DMS 273 (cell line): ENCODE measurements around the gene ZSWIM8.
"Not testable (repeated sequence)": the region's sequence is repeated elsewhere in the genome, so short reads cannot be mapped to it uniquely, and the experiment has no call there.

Experiments
- DNase-seq: peaks from one replicate; lab custom pipeline; 2025; ENCODE audit not compliant: unreplicated experiment; lab: John Stamatoyannopoulos, UW

Gene ZSWIM8

DNA sequence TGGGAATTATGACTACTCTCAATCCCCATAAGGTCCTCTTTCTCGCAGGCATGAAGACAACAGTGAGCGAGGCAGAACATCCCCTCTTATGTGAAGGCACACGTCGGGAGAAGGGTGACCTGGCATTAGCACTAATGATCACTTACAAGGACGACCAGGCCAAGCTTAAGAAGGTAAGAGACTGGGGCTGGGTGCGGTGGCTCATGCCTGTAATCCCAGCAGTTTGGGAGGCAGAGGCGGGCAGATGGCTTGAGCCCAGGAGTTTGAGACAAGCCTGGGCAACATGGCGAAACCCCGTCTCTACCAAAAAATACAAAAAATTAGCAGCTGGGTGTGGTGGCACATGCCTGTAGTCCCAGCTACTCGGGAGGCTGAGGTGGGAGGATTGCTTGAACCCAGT is 10.1 kb downstream of the ZSWIM8 start:
- not testable (repeated sequence) for DNase-seq

DNA sequence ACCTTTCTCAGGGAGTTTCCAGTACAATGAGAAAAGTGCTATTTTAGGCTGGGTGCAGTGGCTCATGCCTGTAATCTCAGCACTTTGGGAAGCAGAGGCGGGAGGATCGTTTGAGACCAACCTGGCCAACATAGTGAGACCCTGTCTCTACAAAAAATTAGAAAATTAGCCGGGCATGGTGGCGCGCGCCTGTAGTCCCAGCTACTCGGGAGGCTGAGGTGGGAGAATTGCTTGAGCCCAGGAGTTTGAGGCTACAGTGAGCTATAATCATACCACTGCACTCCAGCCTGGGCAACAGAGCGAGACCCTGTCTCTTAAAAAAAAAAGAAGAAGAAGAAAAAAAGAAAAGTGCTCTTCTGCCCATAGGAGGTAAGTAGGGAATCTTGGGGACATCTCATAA is 10.6 kb downstream of the ZSWIM8 start:
- not testable (repeated sequence) for DNase-seq

DNA sequence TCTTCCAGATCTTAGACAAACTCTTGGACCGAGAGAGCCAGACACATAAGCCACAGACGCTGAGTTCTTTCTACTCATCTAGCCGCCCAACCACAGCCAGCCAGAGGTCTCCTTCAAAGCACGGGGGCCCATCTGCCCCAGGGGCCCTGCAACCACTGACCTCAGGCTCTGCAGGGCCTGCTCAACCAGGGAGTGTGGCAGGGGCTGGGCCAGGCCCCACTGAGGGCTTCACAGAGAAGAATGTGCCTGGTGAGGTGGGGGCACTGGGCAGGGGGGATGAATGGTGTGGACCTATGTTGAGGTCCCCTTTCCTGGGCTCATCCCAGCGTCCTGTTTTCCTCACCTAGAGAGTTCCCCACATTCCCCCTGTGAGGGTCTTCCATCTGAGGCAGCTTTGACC is 11.4 kb downstream of the ZSWIM8 start:
- DNase-seq, result no peak

DNA sequence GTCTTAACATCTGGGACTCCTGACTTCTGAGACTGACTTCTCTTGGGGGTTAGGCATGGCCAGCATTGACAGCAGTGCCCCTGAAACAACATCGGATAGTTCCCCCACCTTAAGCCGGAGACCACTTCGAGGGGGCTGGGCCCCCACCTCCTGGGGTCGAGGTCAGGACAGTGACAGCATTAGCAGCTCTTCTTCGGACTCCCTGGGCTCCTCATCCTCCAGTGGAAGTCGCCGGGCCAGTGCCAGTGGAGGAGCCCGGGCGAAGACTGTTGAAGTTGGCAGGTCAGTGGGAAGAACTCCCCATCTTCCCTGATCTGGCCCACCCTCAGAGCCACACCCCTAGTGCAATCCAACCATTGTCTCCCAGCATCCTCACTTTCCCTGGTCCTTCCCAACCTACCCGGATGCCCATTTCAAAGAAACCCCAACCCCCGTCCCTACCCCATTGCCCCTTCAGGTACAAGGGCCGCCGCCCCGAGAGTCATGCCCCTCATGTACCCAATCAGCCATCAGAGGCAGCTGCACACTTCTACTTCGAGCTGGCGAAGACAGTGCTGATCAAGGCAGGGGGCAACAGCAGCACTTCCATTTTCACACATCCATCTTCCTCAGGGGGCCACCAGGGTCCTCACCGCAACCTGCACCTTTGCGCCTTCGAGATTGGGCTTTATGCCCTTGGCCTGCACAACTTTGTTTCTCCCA is 12.1 kb downstream of the ZSWIM8 start:
- DNase-seq, result no peak

DNA sequence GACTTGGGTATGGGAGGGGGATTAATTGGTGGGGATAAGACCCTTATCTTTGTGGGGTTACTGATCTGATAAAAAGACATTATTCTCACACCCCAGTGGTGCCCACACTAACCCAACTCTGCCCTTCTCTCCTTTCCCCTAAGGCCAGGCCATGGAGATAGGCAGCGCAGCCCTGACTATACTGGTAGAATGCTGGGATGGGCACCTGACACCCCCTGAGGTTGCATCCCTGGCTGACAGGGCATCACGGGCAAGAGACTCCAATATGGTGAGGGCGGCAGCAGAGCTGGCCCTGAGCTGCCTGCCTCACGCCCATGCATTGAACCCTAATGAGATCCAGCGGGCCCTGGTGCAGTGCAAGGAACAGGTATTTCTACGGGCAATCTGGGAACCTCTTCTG is 12.7 kb downstream of the ZSWIM8 start:
- DNase-seq, result no peak

DNA sequence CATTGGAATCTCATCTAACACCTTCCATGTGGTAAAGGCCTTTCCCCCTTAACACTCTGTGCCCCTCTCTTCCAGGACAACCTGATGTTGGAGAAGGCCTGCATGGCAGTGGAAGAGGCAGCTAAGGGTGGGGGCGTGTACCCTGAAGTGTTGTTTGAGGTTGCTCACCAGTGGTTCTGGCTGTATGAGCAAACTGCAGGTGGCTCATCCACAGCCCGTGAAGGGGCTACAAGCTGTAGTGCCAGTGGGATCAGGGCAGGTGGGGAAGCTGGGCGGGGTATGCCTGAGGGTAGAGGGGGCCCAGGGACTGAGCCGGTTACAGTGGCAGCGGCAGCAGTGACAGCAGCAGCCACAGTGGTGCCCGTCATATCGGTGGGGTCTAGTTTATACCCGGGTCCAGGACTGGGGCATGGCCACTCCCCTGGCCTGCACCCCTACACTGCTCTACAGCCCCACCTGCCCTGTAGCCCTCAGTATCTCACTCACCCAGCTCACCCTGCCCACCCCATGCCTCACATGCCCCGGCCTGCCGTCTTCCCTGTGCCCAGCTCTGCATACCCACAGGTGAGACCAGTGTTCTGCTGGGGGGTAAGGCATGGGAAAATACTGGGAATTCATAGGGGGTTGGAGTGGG is 13.6 kb downstream of the ZSWIM8 start:
- DNase-seq, result no peak

DNA sequence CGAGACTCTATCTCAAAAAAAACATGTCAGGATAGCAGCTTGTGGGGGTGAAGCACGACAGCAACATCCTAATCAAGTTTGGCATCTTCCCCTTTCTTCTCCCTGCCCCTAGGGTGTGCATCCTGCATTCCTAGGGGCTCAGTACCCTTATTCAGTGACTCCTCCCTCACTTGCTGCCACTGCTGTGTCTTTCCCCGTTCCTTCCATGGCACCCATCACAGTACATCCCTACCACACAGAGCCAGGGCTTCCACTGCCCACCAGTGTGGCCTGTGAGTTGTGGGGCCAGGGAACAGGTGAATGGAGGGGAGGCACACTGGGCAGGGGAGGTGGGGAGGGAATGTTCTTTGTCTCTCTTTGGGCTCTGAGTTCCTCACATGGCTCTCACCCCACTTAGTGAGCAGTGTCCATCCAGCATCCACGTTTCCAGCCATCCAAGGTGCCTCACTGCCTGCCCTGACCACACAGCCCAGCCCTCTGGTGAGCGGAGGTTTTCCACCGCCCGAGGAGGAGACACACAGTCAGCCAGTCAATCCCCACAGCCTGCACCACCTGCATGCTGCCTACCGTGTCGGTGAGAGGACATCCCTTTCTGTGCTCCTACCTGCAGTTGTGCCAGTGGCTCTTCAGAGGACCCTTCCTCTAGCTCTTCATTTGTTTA is 14.6 kb downstream of the ZSWIM8 start:
- DNase-seq, result no peak

DNA sequence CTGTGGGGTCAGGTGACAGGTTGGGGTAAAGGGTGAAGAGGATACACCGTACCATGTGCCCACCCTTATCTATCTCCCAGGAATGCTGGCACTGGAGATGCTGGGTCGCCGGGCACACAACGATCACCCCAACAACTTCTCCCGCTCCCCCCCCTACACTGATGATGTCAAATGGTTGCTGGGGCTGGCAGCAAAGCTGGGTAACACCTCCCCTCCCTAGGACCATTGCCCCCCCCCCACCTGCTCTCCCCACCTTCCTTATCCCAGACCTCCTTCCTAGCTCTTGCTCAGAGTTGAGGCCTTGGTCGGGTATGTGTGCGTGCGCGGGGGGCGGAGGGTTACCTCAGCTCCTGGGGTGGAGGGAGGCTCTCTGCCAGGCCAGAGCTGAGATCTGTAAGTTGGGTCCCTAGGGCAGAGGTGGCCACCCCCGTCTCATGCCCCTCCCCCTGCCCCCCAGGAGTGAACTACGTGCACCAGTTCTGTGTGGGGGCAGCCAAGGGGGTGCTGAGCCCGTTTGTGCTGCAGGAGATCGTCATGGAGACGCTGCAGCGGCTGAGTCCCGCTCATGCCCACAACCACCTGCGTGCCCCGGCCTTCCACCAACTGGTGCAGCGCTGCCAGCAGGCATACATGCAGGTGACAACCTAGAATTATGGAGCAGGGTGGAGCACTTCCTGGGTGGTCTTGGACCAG is 15.3 kb downstream of the ZSWIM8 start:
- no peak for DNase-seq

DNA sequence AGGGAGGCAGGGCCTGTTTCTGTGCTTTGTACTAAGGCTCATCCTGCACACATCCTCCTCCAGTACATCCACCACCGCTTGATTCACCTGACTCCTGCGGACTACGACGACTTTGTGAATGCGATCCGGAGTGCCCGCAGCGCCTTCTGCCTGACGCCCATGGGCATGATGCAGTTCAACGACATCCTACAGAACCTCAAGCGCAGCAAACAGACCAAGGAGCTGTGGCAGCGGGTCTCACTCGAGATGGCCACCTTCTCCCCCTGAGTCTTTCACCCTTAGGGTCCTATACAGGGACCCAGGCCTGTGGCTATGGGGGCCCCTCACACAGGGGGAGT is 15.8 kb downstream of the ZSWIM8 start:
- no peak for DNase-seq

DNA sequence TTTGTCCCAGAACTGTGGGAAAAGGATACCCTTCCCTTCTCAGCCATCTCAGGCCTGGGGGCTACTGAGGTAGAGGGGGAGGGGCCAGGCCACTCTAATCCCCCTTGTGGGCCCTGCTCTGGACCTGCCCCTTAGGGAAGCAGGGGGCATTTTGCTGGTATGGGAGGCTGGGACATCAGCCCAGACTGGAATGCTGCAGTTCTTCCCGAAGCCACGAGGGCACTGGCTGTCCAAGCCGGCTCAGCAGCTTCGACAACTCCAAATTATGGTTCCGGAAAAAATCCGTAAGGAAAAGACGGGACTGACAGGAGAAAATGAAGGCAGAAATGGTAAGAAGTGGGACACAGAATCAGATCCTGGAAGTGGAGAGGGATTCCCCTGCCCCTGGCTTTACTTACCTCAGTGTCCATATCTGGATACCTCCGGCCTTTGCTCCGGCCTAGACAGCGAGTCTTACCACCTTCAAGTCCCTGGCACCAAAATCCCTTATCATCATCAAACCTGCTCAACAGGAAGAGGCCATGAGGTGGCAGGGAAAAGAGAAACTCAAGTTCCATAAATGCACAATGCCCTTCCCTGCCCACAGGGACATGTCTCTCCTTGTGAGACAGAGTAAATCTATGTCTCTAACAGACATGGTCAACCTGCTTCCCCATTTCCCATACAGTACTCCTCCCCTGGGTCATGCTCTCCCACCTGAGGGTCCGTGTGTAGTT is 17.0 kb downstream of the ZSWIM8 start:
- DNase-seq, result no peak

DNA sequence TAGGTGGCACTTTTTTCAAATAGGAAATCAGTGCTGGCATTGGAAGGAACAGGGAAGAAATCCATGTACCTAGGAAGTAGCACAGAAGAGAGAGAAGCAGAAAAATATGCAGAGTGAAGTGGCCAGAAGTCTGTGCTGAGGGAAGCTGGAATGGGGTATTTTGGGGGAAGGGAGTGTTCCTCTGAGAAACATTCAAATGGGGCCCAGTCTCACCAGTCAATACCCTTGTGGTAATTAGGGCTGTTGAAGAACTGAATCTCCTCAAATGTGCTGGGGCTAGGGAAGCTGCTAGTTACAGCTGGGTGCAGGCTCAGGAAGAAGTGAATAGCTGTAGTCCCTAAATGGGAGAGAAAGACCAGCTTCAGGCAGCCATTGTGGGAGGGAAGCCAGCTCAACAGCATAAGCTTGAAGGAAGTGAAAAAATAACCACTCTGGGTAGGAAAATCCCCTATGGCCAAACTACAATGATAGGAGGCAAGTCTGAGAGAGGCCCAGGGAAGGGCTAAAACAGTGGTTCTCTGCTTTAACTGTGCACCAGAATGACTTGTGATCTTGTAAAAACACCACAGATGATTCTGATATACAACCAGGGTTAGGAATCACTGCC is 18.4 kb downstream of the ZSWIM8 start:
- DNase-seq, result no peak

DNA sequence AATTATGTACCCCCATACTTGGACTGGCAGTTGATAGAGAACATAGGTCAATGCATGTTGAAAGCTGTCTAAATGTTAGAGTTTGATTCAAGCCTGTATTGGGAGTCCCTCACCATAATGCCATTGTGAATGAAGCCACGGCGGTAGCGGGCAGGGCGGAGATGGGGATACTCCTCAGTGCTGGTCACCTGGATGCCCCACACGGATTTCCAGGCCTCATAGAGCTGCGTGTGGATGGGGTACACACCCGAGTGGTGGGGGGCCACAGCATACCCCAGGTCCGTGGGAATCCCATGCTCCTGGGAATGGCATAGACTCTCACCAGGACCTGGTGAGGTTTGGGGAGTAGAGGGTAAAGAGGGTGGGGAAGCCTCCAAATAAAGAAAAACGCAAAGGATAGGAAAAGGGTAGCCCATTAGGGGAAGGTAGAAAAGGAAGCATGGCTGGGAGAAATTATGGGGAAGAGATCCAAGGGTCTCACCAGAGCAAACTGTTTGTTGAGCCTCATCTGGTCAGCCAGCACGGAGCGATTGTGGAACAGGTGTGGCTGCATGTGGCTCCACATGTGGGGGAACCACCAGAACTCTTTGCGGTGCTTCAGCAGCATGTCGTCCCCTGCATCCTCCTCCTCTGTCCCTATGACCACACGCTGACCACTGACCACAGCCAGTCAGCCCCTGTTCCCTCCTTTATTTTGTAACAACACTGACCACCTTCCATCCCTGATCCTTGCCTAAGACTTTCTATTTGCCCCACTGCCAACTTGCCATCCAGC is 21.0 kb downstream of the ZSWIM8 start:
- no peak for DNase-seq

DNA sequence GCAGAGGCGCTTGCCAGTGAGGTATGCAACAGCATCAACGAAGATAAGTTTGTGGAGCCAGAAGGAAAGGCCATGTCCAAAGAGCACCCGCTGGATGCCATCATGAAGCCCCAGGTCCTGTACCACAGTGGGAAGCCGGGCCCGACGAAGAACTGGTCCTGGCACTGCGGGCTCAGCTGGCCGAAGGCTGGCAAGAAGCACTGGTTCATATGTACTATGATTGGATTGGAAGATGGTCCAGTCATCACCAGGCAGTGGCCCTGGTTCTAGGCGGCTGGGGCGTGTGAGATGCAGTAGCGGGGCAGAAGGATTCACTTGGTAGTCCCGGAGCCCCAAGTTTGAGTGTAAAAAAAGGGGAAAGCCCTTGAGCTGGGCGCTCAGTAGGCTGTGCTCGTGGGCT is 22.1 kb downstream of the ZSWIM8 start:
- DNase-seq, result no peak

DNA sequence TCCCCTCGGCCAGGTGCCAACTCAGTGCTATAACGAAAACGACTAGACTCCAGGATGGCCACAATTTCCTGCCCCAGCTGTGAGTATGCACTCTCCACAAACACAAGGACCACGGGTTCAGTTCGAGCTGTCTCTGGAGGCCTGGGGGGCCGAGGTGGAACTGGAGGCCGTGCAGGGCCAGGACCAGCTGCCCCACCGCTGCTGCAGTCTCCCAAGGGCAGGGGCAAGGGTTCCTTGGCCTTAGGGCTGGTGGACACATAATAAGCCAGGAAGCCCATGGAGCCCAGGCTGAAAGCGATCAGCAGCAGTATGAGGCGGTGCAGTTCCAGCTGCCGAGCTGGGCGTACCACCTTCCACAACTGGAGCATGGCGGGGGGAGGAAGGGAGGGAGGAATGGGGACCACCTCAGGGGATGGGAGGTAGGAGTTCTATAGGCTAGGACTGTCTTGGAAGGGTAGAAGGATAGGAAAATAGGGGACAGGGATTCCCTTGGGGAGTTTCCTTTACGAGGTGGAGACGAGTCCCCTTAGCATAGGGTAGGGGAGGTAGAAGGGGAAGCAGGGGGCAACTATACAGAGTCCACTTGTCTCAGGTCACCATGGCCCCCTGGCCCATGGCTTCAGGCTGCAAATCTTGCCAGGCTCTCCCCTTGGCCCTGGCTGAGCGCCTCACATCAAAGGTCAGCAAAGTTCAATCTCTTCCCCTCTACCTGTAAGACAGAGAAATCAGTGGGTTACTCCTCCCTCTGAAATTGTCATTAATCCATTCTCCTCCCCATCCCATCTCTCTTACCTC is 22.8 kb downstream of the ZSWIM8 start:
- DNase-seq, result no peak

DNA sequence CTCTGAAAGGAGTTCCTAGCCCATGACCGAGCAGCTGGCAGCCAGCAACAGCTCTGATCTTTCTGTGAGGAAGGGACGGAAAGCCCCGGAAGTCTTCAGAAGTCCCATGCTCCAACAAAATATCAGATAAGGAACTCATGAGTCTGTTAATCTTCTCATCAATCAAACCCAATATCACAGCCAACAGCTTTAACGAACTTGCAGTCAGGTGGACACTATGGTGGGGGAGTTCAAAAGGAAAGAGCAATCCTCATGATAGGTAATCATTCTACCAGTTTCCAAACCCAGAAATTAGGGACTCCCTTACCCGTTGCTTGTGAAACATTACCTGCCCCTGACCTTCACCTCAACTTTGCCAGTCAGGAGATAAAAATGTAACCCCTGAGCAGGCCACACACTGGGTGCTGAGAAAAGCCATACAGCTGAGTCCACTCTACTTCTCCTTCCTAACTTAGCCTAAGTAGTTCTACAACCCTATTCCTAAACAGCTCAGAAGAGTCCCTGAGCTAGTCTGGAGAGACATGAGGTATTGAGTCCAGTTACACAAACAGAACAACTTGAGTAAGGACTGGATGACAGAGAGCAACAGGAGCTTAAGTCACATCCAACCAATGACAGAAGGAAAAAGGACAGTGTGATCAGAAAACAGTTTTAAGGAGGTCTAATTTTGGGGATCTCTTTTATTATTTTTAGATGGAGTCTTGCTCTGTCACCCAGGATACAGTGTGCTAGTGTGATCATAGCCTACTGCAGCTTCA is 23.8 kb downstream of the ZSWIM8 start:
- DNase-seq, result no peak

DNA sequence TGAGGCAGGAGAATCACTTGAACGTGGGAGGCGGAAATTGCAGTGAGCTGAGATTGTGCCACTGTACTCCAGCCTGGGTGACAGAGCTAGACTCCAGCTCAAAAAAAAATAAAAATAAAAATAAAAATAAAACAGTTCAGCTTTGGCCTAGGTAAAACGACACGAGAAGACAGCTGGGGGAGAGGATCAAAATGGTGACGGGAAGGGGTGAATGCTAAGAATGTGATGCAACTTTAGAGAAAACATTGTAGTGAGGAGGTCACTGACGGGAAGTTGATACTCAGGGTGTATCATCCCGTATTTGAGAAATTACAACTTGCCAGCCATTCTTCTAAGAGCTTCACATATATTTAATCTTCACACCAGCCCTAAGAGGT is 24.9 kb downstream of the ZSWIM8 start:
- DNase-seq, result no peak

DNA sequence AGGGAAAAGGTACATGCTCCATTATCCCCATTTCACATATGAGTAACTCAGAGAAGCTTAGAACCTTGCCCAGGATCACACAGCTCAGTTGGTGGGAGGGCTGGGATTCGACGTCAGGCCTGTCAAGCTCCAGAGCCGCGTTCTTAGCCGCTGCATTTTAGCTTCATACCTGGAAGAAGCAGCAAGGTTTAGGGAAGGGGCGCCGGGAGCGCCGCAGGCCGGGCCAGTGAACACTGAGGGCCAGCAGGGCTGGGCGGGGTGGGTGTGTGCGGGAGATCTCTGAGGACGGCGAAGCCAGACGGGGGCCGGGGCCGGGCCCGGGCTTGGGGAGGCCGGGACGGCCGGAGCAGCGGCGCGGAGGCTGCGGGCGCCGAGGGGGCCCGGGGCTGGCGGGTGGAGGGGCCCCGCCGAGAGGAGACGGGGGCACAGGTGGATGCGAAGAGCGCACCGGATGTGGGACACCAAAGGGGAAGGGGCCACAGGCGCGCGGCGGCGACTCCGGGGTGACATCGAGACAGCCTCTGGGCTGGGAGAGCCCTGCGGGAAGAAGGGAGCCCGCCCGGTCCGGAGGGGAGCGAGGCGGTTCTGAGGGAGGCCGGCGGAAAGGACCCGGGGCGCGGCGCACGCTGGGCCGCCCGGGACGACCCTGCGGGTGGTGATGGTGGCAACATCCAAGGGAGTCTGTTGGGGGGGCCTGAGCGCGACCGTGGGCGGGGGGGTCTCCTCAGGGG is 25.5 kb downstream of the ZSWIM8 start:
- DNase-seq, result peak; percentile 58

DNA sequence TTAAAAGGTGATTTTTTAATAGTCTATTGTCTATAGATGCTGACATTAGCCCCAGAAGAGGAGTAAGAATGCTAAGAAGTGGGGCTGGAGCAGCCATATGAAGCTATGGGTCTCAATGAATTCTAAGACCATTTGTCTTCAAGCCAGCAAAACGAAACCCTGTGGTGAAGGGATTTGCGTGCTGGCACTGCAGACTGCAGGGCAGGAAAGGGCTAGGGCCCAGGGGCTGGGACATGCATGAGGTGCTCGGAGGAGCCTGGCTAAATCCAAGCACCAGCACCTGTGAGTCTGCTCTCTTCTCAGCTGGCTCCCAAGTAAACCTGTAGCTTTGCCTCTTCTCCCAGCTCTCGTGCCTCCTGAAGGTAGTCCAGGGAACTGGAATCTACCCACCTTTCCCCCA is 27.3 kb downstream of the ZSWIM8 start:
- peak; percentile 6 for DNase-seq
